CD4-positive, alpha-beta T cell (primary cell): ENCODE data around the gene RELCH. TPM values are rescaled to one million over a fixed set of nuclear protein-coding genes. Genes with fewer than 3 reads are reported as not detected.

Experiments
- ATAC-seq: fragments of 200-7000 bp; cut with Tn5 transposase; one replicate; pipeline ENCODE4 v1.10.0; 2022; ENCODE audit warnings: mild to moderate bottlenecking; ENCODE audit not compliant: poor library complexity
- CTCF ChIA-PET: fragments of 350-600 bp; sonication (Branson Sonifier 250); formaldehyde crosslinking; loops from one replicate; lab custom pipeline; 2021; ENCODE audit warnings: antibody characterized with exemption, inconsistent platforms; lab: Charles Lee
- POLR2A ChIA-PET: fragments of 350-600 bp; sonication (Branson Sonifier 250); formaldehyde crosslinking; loops from one replicate; lab custom pipeline; 2021; ENCODE audit warnings: antibody characterized with exemption, inconsistent platforms; lab: Charles Lee
- DNase-seq, 14 experiments: peaks; one replicate each; pipeline ENCODE4 v3.0.0-alpha.2; 2013 to 2020; ENCODE audit warnings: mixed read lengths in 2 of 14
- H3K27ac ChIP-seq, 2 donors: one replicate each; pipeline versions ENCODE4 v1.5.1 to v1.7.0; 2013; ENCODE audit warnings: low read length in 2 of 2, low read depth in 1 of 2, mild to moderate bottlenecking in 1 of 2
- H3K27me3 ChIP-seq, 2 experiments: 1 replicate in 1 of 2; 2 replicates in 1 of 2; pipeline versions ENCODE4 v1.6.1 to v1.7.0; 2013; ENCODE audit warnings: low read length in 2 of 2, control low read depth in 1 of 2, mild to moderate bottlenecking in 1 of 2, moderate library complexity in 1 of 2; ENCODE audit not compliant: insufficient read depth in 2 of 2, control insufficient read depth in 1 of 2
- H3K36me3 ChIP-seq: one replicate; pipeline ENCODE4 v1.6.1; 2013; ENCODE audit warnings: low read length, control low read depth; ENCODE audit not compliant: insufficient read depth
- H3K4me1 ChIP-seq: one replicate; pipeline ENCODE4 v1.6.1; 2013; ENCODE audit warnings: low read length, control low read depth; ENCODE audit not compliant: insufficient read depth
- H3K4me3 ChIP-seq: one replicate; pipeline ENCODE4 v1.5.1; 2013; ENCODE audit warnings: mild to moderate bottlenecking, low read length, moderate library complexity
- H3K9me3 ChIP-seq, 2 experiments: 1 replicate in 1 of 2; 2 replicates in 1 of 2; pipeline versions ENCODE4 v1.6.1 to v1.7.0; 2013; ENCODE audit warnings: low read length in 2 of 2, mild to moderate bottlenecking in 2 of 2, control low read depth in 1 of 2, moderate library complexity in 1 of 2; ENCODE audit not compliant: control insufficient read depth in 1 of 2, insufficient read depth in 1 of 2
- H3K27ac Mint-ChIP-seq: one replicate; pipeline ENCODE4 v1.8.0; 2020; ENCODE audit warnings: mixed read lengths
- H3K27me3 Mint-ChIP-seq: one replicate; pipeline ENCODE4 v1.8.0; 2021; ENCODE audit warnings: mixed read lengths
- H3K36me3 Mint-ChIP-seq: one replicate; pipeline ENCODE4 v1.8.0; 2021; ENCODE audit warnings: low read depth, mixed read lengths
- H3K4me1 Mint-ChIP-seq: one replicate; pipeline ENCODE4 v1.8.0; 2021; ENCODE audit warnings: low read depth, mixed read lengths
- H3K4me3 Mint-ChIP-seq: one replicate; pipeline ENCODE4 v1.8.0; 2020; ENCODE audit warnings: mild to moderate bottlenecking, mixed read lengths
- H3K9me3 Mint-ChIP-seq: one replicate; pipeline ENCODE4 v1.8.0; 2020; ENCODE audit warnings: mixed read lengths
- CTCF ChIP-seq: fragments of 200-600 bp; IDR thresholded peaks from one replicate; pipeline ENCODE4 v1.8.0; 2022; ENCODE audit warnings: antibody characterized with exemption, mild to moderate bottlenecking
- intact Hi-C, 2 experiments: fragments of 100-400 bp; cut with DNase I in 1 of 2; cut with micrococcal nuclease in 1 of 2; formaldehyde crosslinking; loops; one replicate each; pipeline versions ENCODE4 v1.15.1 to v1.9.0; 2023 to 2025; cut with DNase I, micrococcal nuclease
- polyA plus RNA-seq, 2 donors: library from polyadenylated mRNA; unstranded; fragments of 120-200 nt; gene quantifications; one replicate each; pipeline ENCODE4 v1.2.1, GENCODE V29; 2013
- total RNA-seq, 174 experiments: library from RNA in 2 of 174; stranded (reverse) in 2 of 174; gene quantifications; one replicate each; pipeline ENCODE4 v1.2.3 and lab custom pipeline; 2021 to 2026

Gene RELCH
- total RNA-seq (10 to 100 TPM; 39.6 to 44.3 TPM), total RNA-seq (lab: John Stamatoyannopoulos, UW) (35.2 to 172 (median 115) reads per million in 172 experiments)
- polyA plus RNA-seq (2013, experiment 1 of 2) = 28.3 TPM
- 35.9 TPM for polyA plus RNA-seq (2013, experiment 2 of 2)

GRCh38 chr18:62186774-62187542 is at the start of gene RELCH, which contains the start of gene PIGN:
Gene RELCH (plus strand): TSS chr18:62187255. CDS start chr18:62187506, 251 bp downstream.
Gene PIGN (minus strand): TSS chr18:62187056. CDS start chr18:62161353, 25,703 bp downstream.
- peaks cover 29% of the 10 kb centered on the region for H3K4me1 ChIP-seq
- Mint-ChIP-seq H3K27ac (peak within 1 kb of the TSS; percentile 95), H3K4me1 (peaks cover 72% of the 10 kb centered on the region), H3K36me3 (peaks cover 40% of the 10 kb centered on the region), H3K9me3 (no peaks in the 10 kb centered on the region), H3K27me3 (no peaks in the 10 kb centered on the region), H3K4me3 (peak within 1 kb of the TSS; percentile 97)
- CTCF ChIA-PET = interaction anchor here (1.0 to 1.8 kb wide), 4 partner anchors 10 to 62 kb away, joined by 3 to 6 read pairs (median 3); no protein-coding TSS in a partner anchor
- H3K27me3 ChIP-seq = no peaks in the 10 kb centered on the region
- no peaks in the 10 kb centered on the region for H3K36me3 ChIP-seq
- DNase-seq (peak; percentile 87 to 99 (median 91)), ATAC-seq (peak; percentile 89)
- H3K27ac ChIP-seq = peak within 1 kb of the TSS; percentile 66 to 78
- no peaks in the 10 kb centered on the region for H3K9me3 ChIP-seq
- TF ChIP-seq CTCF = no peak
- intact Hi-C loops = loop anchor here (5.0 to 10.0 kb wide), 6 partner anchors 340 to 1788 kb away; partner anchors contain the start of genes PHLPP1 (in 2 of the 2), KDSR (in 1 of the 2), SERPINB8 (in 1 of the 2) and VPS4B (in 1 of the 2)
- peak within 1 kb of the TSS; percentile 76 for H3K4me3 ChIP-seq
- POLR2A ChIA-PET = interaction anchor here (0.5 to 2.5 kb wide), 19 partner anchors 8 to 1181 kb away, joined by 3 to 17 read pairs (median 3); partner anchors contain the start of genes KDSR, PHLPP1 and ZCCHC2

GRCh38 chr18:62138461-62139235 is 48.4 kb upstream of the RELCH start:
- DNase-seq (no peak), ATAC-seq (no peak)
- Histone ChIP-seq H3K27ac (no peak overlapping the region), H3K36me3 (peaks cover 15% of the 10 kb centered on the region), H3K4me1 (no peaks in the 10 kb centered on the region), H3K4me3 (no peak overlapping the region), H3K27me3 (no peaks in the 10 kb centered on the region), H3K9me3 (no peaks in the 10 kb centered on the region)
- CTCF ChIA-PET = interaction anchor here (1.2 kb wide), 1 partner anchor 7 kb away, joined by 3 read pairs; no protein-coding TSS in a partner anchor
- no peak overlapping the region for H3K27ac Mint-ChIP-seq
- no peaks in the 10 kb centered on the region for H3K9me3 Mint-ChIP-seq
- intact Hi-C loops = loop anchor here (10.0 kb wide), 2 partner anchors 814 to 1054 kb away; no protein-coding TSS in a partner anchor
- H3K27me3 Mint-ChIP-seq = no peaks in the 10 kb centered on the region
- POLR2A ChIA-PET = no interaction called here
- peaks cover 25% of the 10 kb centered on the region for H3K36me3 Mint-ChIP-seq
- no peak overlapping the region for H3K4me3 Mint-ChIP-seq
- no peak for TF ChIP-seq CTCF
- no peaks in the 10 kb centered on the region for H3K4me1 Mint-ChIP-seq

- CTCF ChIA-PET = interaction anchor here (1.2 kb wide), 1 partner anchor 9 kb away, joined by 3 read pairs; no protein-coding TSS in a partner anchor
- H3K36me3 ChIP-seq = peaks cover 26% of the 10 kb centered on the region
- POLR2A ChIA-PET = no interaction called here
Measured at GRCh38 chr18:62140259-62140658, 46.8 kb upstream of the RELCH start.

More at GRCh38 chr18:62140259-62140658, 46.8 kb upstream of the RELCH start:
- no peaks in the 10 kb centered on the region for H3K4me1 Mint-ChIP-seq
- no peak for ATAC-seq
- H3K36me3 Mint-ChIP-seq = peaks cover 35% of the 10 kb centered on the region
- H3K27me3 Mint-ChIP-seq = no peaks in the 10 kb centered on the region
- H3K27ac ChIP-seq = no peak overlapping the region
- no peak for DNase-seq
- intact Hi-C loops = no loop called here
- no peaks in the 10 kb centered on the region for H3K9me3 Mint-ChIP-seq
- no peak overlapping the region for H3K4me3 Mint-ChIP-seq
- H3K4me3 ChIP-seq = no peak overlapping the region
- no peaks in the 10 kb centered on the region for H3K27me3 ChIP-seq
- no peaks in the 10 kb centered on the region for H3K9me3 ChIP-seq
- no peak for TF ChIP-seq CTCF
- H3K4me1 ChIP-seq = no peaks in the 10 kb centered on the region
- H3K27ac Mint-ChIP-seq = no peak overlapping the region
